Right atrium auricular region (tissue), 2 donors: Measurements from ENCODE around the gene NDUFAB1. TPM values are rescaled to one million over a fixed set of nuclear protein-coding genes. Genes with fewer than 3 reads are reported as not detected.

Source experiments
- DNase-seq: peaks from one replicate; pipeline ENCODE4 v3.0.0-alpha.2; 2019; ENCODE audit warnings: low spot score
- H3K27ac ChIP-seq, 2 donors: fragments of 200-600 bp; sonication (generic); 1 replicate in 1 of 2; 2 replicates in 1 of 2; pipeline ENCODE4 v1.5.1; 2016 to 2019
- H3K27me3 ChIP-seq, 2 donors: fragments of 200-600 bp; sonication (generic); one replicate each; pipeline versions ENCODE4 v1.5.1 to v1.6.0; 2017 to 2019
- H3K36me3 ChIP-seq: fragments of 200-600 bp; sonication (generic); one replicate; pipeline ENCODE4 v1.5.1; 2016
- H3K4me1 ChIP-seq, 2 donors: fragments of 200-600 bp; sonication (generic); one replicate each; pipeline versions ENCODE4 v1.5.1 to v1.6.0; 2017 to 2019
- H3K4me3 ChIP-seq, 2 donors: fragments of 200-600 bp; sonication (generic); 1 replicate in 1 of 2; 2 replicates in 1 of 2; pipeline ENCODE4 v1.5.1; 2017 to 2019; ENCODE audit warnings: mild to moderate bottlenecking in 1 of 2, moderate library complexity in 1 of 2
- H3K9me3 ChIP-seq, 2 donors: fragments of 200-600 bp; sonication (generic); one replicate each; pipeline ENCODE4 v1.5.1; 2019
- total RNA-seq, 2 donors: library from RNA; depleted of rRNA; stranded (reverse); fragments of >200 nt; gene quantifications; one replicate each; pipeline ENCODE4 v1.1.0, GENCODE V29; 2016
- TF ChIP-seq, protein P1 (sequence below), 2 donors: fragments of 200-600 bp; sonication (generic); IDR thresholded peaks; one replicate each; pipeline ENCODE4 v1.5.1; 2019; ENCODE audit warnings: antibody characterized with exemption in 2 of 2

NDUFAB1 gene
- total RNA-seq, 2 donors from 2014 or later: 478 to 774 TPM

DNA sequence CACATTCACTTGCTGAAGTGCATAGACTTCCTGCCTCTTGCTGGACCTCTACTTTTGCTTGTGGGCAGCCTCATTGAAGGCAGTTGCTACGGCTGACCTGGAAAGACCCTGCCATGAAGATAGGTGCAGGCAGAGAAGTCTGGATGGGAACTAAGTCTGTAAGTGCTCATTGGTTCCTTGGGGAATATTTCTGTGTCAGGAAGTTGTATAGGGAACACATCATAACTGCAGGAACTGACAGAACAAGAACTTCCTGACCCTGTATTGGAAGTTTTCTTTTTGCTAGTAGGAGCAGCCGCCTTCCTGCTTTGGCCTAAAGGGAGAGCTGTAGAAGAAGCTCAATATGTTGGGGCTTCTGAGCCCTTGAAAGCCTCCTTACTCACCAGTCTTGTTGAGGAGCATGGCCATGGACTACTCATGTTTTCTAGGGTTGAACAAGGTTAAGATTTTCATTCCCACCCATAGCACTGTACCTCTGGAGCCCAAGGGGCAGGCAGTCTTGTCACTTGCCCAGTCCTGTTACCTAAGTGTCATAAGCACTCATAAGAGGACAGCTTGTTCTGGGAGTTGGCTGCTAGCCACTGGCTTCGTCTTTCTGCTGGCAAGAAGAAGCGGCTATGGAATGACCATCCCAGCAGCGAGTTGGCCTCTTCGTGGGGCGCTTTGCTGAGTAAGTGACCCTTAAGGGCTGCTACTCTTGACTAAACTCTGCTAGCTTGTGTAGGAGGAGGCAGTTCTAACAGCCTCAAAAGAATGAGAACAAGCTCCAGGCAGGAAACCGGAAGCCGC lies 31.3 kb downstream of the NDUFAB1 start:
- Histone ChIP-seq H3K4me3 (no peak overlapping the region), H3K36me3 (peaks cover 86% of the 10 kb centered on the region), H3K27me3 (no peaks in the 10 kb centered on the region), H3K4me1 (peaks cover 0 to 46% of the 10 kb centered on the region in 2 donors), H3K27ac (peak overlapping the region; percentile 52 to 90), H3K9me3 (no peaks in the 10 kb centered on the region)
- TF ChIP-seq, protein P1, sequence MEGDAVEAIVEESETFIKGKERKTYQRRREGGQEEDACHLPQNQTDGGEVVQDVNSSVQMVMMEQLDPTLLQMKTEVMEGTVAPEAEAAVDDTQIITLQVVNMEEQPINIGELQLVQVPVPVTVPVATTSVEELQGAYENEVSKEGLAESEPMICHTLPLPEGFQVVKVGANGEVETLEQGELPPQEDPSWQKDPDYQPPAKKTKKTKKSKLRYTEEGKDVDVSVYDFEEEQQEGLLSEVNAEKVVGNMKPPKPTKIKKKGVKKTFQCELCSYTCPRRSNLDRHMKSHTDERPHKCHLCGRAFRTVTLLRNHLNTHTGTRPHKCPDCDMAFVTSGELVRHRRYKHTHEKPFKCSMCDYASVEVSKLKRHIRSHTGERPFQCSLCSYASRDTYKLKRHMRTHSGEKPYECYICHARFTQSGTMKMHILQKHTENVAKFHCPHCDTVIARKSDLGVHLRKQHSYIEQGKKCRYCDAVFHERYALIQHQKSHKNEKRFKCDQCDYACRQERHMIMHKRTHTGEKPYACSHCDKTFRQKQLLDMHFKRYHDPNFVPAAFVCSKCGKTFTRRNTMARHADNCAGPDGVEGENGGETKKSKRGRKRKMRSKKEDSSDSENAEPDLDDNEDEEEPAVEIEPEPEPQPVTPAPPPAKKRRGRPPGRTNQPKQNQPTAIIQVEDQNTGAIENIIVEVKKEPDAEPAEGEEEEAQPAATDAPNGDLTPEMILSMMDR (IDR thresholded peaks at IDR 0.05): no peak
- DNase-seq: peak; percentile 69

DNA sequence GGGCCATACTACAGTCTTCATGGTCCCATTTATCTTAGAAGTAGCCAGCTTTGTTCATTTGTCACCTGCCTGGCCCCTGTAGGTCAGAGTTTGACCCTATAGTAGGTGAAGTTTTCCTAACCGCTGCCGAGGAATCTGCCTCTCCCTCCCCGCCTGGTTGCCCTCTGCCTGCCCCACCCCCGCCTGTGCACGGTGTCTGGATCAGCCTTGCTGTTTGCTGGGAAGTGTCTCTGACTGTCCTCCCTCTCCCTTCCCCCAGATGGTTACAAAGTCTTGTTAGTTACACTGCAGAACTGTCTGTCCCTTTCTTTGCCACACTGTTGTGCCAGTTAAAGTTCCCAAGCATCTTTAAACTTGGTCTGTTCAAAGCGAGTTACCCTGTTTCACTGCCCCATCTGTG lies 32.9 kb downstream of the NDUFAB1 start:
- Histone ChIP-seq H3K36me3 (peaks cover 79% of the 10 kb centered on the region), H3K27ac (peak overlapping the region in 1 of 2 donors; percentile 9), H3K27me3 (no peaks in the 10 kb centered on the region), H3K4me1 (peaks cover 0 to 62% of the 10 kb centered on the region in 2 donors), H3K9me3 (no peaks in the 10 kb centered on the region), H3K4me3 (no peak overlapping the region)
- TF ChIP-seq, protein P1 (IDR thresholded peaks at IDR 0.05): no peak
- no peak for DNase-seq

DNA sequence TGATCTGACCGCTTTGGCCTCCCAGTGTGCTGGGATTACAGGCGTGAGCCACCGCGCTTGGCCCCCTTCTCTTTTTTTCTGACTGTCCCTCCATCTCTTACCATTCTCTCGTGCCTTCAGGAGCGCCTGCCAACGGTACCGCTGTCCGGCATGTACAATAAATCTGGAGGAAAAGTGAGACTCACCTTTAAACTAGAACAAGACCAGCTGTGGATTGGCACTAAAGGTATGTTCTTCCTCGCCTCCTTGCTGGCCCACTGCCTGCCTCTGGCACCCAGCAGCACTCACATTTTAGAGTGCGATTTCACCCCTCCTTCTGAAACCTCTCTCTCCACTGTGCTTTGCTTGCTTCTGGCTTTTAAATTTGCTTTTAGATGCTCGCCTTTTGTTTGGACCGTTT lies 33.6 kb downstream of the NDUFAB1 start:
- peak overlapping the region in 1 of 2 donors; percentile 9 for H3K27ac ChIP-seq
- H3K9me3 ChIP-seq: no peaks in the 10 kb centered on the region
- H3K36me3 ChIP-seq: peaks cover 76% of the 10 kb centered on the region
- no peaks in the 10 kb centered on the region for H3K27me3 ChIP-seq
- DNase-seq: no peak
- TF ChIP-seq, protein P1 (IDR thresholded peaks at IDR 0.05): no peak
- peaks cover 0 to 63% of the 10 kb centered on the region in 2 donors for H3K4me1 ChIP-seq
- no peak overlapping the region for H3K4me3 ChIP-seq

DNA sequence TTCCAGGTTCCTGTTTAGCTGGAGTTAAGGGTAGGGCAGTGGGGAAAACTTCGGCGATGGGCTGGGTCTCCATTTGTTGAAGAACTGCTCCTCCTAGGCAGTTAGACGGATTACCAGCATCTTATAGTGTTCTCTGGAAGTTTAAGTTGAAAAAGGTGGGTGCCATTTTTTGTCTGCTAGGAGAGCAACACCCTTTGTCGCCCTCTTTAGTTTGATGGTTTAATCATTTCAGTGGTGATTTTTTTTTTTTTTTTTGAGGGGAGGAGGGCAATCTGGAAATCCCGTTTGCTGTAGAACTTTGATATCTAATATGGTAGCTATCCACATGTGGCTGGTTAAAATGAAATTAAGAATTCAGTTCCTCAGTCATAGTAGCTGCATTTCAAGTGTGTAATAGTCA lies 34.5 kb downstream of the NDUFAB1 start:
- Histone ChIP-seq H3K27me3 (no peaks in the 10 kb centered on the region), H3K36me3 (peaks cover 67% of the 10 kb centered on the region), H3K4me3 (no peak overlapping the region), H3K27ac (no peak overlapping the region), H3K9me3 (no peaks in the 10 kb centered on the region), H3K4me1 (peaks cover 0 to 67% of the 10 kb centered on the region in 2 donors)
- TF ChIP-seq, protein P1 (IDR thresholded peaks at IDR 0.05): no peak
- no peak for DNase-seq

DNA sequence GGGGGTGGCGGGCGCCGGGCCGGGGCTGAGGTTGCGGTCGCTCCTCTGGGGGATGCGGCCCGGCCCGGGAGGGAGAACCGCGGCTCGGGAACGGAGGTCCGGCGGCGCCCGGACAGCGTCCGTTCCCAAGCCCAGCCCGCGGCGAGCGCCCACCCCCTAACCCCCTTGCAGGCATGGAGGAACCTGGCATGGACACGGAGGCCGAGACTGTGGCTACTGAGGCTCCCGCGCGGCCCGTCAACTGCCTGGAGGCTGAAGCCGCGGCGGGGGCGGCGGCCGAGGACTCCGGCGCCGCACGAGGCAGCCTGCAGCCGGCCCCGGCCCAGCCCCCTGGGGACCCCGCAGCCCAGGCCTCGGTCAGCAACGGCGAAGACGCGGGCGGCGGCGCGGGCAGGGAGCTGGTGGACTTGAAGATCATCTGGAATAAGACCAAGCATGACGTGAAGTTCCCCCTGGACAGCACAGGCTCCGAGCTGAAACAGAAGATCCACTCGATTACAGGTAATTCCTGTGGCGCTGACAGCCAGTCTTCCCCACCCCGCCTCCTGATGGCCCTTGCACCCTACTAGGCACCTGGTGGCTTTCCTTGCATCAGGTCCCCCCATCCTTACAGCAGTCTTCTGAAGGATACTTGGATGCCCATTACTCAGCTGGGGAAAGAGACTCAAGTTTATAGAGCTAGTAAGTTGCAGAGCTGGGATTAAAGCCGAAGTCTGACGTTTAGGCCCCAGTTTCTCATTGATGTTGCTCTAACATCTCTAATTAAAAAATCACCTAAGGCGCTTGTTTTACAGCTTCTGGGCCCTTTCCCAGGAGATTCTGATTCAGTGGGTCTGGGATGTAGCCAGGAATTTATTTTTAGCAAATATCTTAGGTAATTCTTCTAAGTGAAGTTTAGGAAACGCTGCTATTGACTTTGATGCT lies 38.1 kb downstream of the NDUFAB1 start:
- DNase-seq: peak; percentile 63
- H3K27ac ChIP-seq: peak overlapping the region; percentile 85 to 94
- H3K27me3 ChIP-seq: no peaks in the 10 kb centered on the region
- H3K4me1 ChIP-seq: peaks cover 0 to 42% of the 10 kb centered on the region in 2 donors
- H3K36me3 ChIP-seq: peaks cover 35% of the 10 kb centered on the region
- peak overlapping the region; percentile 86 to 97 for H3K4me3 ChIP-seq
- TF ChIP-seq, protein P1 (IDR thresholded peaks at IDR 0.05): no peak
- H3K9me3 ChIP-seq: no peaks in the 10 kb centered on the region
